OCI-LY3 (cell line): ENCODE measurements around the gene CHI3L2.

Experiments used
- EZH2phosphoT487 ChIP-seq: fragments of 200-600 bp; shearing (Covaris generic); IDR thresholded peaks from 2 replicates; pipeline ENCODE4 v1.6.1; 2018; ENCODE audit warnings: antibody characterized with exemption, mixed run types, low read depth
- TF ChIP-seq, protein P1 (sequence below): fragments of 200-600, 300-600 bp; sonication (generic); IDR thresholded peaks from 2 replicates; pipeline ENCODE4 v1.5.1; 2014; ENCODE audit warnings: antibody characterized with exemption, low read length, low read depth

DNA sequence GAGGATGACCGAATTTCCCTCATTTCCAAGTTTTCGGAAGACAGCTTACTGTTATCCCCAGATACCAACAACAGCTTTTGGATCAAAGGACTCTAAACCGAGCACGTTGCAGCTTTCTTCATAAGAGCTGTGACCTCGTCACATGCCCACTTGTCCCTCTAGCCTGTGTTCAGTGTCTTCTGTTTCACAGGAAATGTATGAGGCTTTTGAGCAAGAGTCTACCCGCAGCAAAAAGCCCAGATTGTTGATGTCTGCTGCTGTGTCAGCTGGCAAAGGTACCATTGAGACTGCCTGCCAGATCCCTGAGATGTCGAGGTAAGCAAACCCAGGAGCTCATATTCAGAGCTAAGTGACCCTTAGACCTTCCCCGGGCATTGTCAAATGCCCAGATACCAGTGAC lies 24.1 kb downstream of the CHI3L2 start:
- TF ChIP-seq, protein P1, sequence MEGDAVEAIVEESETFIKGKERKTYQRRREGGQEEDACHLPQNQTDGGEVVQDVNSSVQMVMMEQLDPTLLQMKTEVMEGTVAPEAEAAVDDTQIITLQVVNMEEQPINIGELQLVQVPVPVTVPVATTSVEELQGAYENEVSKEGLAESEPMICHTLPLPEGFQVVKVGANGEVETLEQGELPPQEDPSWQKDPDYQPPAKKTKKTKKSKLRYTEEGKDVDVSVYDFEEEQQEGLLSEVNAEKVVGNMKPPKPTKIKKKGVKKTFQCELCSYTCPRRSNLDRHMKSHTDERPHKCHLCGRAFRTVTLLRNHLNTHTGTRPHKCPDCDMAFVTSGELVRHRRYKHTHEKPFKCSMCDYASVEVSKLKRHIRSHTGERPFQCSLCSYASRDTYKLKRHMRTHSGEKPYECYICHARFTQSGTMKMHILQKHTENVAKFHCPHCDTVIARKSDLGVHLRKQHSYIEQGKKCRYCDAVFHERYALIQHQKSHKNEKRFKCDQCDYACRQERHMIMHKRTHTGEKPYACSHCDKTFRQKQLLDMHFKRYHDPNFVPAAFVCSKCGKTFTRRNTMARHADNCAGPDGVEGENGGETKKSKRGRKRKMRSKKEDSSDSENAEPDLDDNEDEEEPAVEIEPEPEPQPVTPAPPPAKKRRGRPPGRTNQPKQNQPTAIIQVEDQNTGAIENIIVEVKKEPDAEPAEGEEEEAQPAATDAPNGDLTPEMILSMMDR = no peak
- no peak for TF ChIP-seq EZH2phosphoT487
